Heart left ventricle (tissue), 13 donors: ENCODE measurements around the gene DCX.

Experiments
- POLR2A ChIP-seq, 2 donors: fragments of 450-650 bp; IDR thresholded peaks; one replicate each; pipeline ENCODE4 v1.6.1; 2017; ENCODE audit warnings: antibody characterized with exemption in 2 of 2, mild to moderate bottlenecking in 2 of 2, moderate library complexity in 2 of 2
- TF ChIP-seq, protein P1 (sequence below), 12 donors: fragments of 200-600 bp; sonication (generic) in 4 of 12; IDR thresholded peaks; one replicate each; pipeline versions ENCODE4 v1.5.0 to v1.8.0; 2018 to 2022; ENCODE audit warnings: antibody characterized with exemption in 12 of 12, mild to moderate bottlenecking in 5 of 12
- donor health status: ischemic (EF 13 %, LVEDD 7.1; RV severe dilation, severe dysfunction).
- donor health status: DM: no; HTN: yes; CAD: no.
- donor health status: DM: no; HTN: no; CAD: no.
- donor health status: ischemic (EF 25% LVEDD 6.9; RV normal size, moderate dysfunction).
- donor health status: ischemic (EF 25% LVEDD 5.7; RV mildly dilated, moderate dysfunction).
- donor health status: ischemic (EF 35%, LVEDD 5.7; RV mildly dilated, moderate dysfunction).
- donor health status: nonischemic (EF 11% LVEDD 7.7; RV severe dilation, severe dysfunction).
- donor health status: DM: yes; HTN: yes; CAD: no.
- donor health status: PGD.
- donor health status: ischemic (EF 29% LVEDD 5.4; RV normal size, mild dysfunction).
- donor health status: nonischemic (EF 23%, LVEDD 6.1; RV moderate dilation, normal function).

- TF ChIP-seq, protein P1, sequence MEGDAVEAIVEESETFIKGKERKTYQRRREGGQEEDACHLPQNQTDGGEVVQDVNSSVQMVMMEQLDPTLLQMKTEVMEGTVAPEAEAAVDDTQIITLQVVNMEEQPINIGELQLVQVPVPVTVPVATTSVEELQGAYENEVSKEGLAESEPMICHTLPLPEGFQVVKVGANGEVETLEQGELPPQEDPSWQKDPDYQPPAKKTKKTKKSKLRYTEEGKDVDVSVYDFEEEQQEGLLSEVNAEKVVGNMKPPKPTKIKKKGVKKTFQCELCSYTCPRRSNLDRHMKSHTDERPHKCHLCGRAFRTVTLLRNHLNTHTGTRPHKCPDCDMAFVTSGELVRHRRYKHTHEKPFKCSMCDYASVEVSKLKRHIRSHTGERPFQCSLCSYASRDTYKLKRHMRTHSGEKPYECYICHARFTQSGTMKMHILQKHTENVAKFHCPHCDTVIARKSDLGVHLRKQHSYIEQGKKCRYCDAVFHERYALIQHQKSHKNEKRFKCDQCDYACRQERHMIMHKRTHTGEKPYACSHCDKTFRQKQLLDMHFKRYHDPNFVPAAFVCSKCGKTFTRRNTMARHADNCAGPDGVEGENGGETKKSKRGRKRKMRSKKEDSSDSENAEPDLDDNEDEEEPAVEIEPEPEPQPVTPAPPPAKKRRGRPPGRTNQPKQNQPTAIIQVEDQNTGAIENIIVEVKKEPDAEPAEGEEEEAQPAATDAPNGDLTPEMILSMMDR (IDR thresholded peaks at IDR 0.05) = no peak
- TF ChIP-seq POLR2A (IDR thresholded peaks at IDR 0.05) = no peak
Measured at GRCh38 chrX:111257733-111258132, 154.3 kb downstream of the DCX start.
